ENCODE measurements around the gene ZNRF3. TPM values are rescaled to one million over a fixed set of nuclear protein-coding genes. Genes with fewer than 3 reads are reported as not detected.
A peak's percentile ranks its signal among the peaks of the same experiment; 100 is the strongest.
"Not testable (repeated sequence)": the region's sequence is repeated elsewhere in the genome, so short reads cannot be mapped to it uniquely, and the experiment has no call there.

ZNRF3 gene
- total RNA-seq: 3.3 and 3.8 TPM in 2 replicates

DNA sequence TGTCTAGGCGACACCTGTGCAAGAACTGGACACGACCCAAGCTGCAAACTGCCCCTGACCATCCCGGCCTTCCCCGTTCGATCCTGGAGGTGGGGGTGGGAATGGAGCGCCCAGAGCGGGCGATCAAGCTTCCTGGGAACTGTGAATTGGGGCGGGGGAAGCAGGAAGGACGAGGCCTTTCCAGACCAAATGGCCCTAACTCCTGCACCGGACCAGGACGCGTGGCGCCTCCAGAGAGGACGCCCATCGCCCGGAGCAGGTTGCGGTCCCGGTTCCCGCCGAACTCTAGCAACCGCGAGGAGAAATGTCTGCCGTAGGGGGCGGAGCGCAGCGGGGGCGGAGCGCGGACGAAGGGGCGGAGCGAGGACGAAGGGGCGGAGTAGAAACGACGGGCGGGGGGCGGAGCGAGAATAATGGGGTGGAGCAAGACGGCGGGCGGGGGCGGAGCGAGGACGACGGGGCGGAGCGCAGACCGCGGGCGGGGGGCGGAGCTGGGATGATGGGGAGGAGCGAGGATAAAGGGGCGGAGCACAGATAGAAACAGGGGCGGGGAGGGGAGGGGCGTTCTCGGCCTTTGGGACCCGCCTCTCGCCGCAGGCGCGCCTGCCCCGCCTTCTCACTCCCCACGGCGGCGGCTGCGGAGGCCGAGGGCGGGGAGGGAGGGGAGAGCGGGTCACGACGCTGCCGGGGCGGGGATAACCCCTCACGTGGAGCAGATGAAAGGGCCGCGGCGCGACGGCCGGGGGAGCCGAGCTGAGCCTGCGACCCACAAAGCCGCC, at the start of gene ZNRF3:
ZNRF3 (plus strand) TSS at position 695 of the 779 bp plus-strand sequence. CDS start 195 bp downstream, outside the sequence.
- peak; percentile 77 for DNase-seq (ENCODE audit: low read depth, low spot score)

DNA sequence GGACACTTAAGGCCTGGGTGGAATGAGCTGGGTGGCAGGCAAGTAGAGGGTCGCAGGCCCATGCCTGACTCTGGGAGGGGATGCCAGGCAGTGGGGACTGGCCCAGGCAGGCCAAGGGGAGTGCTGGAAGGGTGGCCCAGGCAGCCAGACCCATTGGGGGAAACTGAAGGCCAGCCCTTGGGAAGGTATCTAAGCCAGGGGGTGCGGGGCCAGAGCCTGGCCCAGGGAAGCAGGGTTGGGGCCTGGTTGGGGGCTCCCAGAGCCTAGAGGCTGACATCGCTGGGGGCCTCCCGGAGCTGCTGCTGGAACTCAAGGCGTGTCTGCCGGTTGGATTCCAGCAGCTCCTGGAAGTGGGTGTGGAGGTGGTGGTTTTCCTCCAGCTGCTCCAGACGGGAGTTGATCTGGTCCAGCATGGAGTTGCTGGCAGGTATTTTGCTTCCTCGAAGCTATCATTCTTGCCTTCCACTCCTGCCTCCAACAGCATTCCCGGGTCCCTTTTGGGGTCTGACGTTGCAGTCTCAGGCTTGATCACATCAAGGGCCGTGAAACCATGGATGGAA, 47.7 kb upstream of the ZNRF3 start:
- no peak for DNase-seq (ENCODE audit: low read depth, low spot score)

DNA sequence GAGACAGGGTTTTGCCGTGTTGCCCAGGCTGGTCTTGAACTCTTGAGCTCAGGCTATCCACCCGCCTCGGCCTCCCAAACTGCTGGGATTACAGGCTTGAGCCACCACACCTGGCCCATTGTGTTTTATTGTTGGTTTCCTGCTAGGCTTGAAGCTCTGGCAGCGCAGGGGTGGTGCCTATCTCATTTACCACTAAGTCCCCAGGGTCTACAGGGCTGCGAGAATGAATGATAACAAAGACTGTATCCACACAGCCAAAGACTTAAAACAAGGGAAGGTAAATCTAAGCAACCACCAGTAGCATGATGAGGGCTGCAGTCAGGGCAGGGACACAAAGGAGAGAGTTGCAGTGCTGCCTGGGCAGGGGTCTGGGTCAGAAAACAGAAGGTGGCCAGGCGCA, 45.7 kb upstream of the ZNRF3 start:
- no peak for DNase-seq (ENCODE audit: low read depth, low spot score)

DNA sequence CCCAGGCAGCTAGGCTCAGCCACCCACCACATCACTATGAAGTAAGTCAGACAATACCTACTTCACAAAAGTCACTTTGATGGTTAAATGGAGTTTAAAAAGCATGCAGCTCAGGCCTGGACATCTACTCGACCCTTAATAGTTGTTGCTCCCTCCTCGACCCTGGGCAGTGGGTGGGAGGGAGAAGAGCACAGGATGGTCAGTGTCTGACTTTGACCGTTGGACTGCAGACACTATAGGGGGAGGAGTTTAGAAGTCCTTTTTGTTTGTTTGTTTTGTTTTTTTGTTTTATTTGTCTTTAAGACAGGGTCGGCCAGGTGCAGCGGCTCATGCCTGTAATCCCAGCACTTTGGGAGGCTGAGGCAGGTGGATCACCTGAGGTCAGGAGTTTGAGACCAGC, 44.4 kb upstream of the ZNRF3 start:
- DNase-seq (ENCODE audit: low read depth, low spot score): no peak

DNA sequence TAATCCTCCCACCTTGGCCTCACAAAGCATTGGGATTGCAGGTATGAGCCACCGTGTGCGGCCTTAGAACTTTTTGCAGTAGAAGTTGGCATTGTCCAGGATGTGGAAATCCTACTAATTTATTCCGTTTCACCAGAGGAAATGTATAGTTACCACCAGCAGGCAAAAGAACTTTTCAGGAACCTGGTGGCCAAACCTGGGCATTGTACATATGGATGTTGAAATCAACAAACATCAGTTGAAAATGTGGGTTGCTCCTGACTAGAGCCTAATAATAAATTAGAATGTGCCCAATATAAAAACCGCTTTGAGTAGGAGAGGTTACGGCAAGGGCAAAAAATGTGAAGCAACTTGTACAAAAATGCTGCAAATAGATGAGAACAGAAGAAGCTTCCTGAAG, 42.3 kb upstream of the ZNRF3 start:
- no peak for DNase-seq (ENCODE audit: low read depth, low spot score)

DNA sequence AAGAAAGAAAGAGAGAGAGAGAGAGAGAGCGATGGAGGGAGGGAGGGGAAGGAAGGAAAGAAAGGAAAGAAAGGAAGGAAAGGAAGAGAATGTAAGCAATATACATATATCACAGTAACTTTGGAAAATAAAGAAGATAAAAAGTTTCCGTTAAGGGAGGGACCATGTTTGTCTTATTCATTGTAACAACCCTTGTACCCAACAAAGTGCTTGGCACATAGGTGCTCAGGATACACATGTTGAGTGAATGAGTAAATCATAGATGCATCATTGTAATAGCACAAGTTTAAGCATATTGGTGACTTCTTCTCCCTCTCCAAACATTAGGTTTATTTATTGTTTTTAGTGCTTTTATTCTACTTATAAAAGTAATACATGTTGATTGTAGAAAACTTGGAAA, 39.7 kb upstream of the ZNRF3 start:
- DNase-seq (ENCODE audit: low read depth, low spot score): no peak

DNA sequence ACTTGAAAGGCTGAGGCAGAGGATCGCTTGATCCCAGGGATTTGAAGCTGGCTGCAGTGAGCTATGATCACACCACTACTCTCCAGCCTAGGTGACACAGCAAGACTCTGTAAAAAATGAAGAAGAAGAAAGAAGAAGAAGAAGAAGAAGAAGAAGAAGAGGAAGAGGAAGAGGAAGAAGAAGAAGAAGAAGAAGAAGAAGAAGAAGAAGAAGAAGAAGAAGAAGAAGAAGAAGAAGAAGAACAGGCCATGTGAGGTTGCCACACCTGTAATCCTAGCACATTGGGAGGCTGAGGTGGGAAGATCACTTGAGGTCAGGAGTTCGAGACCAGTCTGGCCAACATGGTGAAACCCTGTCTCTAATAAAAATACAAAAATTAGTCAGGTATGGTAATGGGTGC, 39.1 kb upstream of the ZNRF3 start:
- DNase-seq (ENCODE audit: low read depth, low spot score): not testable (repeated sequence)

DNA sequence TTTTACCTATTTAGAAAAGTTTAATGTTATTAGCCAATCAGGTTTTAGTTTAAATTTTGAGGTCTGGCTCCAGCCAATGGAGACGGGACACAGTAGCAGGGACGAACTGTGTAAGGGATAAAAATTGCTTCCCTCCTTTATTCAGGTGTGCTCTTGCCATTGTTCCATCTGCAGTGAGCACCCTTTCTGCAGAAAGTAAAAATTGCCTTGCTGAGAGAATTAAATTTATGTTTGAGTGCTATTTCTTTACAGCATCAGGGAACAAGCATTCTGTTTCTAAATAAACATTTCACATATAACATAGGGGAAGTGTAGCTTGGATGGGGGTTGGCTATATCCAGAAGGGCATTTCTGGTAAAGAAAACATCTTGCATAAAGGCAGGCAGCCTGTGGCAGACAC, 36.4 kb upstream of the ZNRF3 start:
- DNase-seq (ENCODE audit: low read depth, low spot score): no peak

DNA sequence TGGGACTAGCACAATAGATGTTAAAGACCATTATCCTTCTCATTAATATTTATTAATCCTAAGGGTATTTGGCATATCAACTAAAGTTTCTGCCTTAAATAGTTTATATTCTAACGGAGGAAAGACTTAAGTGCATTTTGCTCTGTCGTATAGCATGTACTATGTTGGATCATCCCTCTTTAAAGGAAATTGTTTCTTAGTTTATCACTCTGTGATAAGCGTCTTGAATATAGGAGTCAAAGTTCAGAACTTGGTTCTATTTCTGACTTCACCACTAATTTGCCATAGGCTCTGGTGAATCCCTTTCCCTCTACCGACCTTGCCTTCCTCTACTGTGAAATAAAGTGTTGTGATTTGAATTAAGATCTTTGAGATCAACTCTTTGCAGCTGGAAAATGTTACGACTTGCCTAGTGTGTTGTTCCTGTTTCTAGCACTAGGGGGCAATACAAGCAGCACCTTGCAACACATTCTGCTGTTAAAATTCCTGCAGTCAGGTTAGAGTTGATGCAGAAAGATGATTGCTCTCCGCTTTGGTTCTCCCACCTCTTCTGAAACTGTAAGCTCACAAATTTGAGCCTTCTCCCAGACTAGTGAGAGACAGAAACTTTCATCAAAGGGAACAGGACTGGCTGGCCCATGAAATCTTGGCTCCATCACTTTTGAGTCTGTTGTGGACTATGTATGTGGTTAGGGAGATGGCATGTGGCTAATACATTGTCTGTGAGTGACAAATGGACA, 27.8 kb upstream of the ZNRF3 start:
- peak; percentile 20 for DNase-seq (ENCODE audit: low read depth, low spot score)

DNA sequence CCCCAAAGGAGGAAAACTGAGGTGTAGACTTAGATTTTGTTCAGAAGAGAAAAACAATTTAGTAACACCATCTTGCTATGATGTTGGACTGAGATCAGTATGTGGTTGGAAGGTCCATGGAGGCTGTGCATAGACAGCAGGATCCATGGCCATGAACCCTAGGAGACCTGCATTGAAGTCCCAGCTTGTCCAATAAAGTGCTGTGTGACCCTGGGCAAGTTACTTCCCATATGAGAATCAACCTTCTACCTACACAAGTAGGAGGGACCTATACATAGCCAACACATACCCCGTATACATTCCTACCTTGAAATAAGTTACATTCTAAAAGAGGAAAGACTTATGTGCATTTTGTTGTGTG, 27.3 kb upstream of the ZNRF3 start:
- DNase-seq (ENCODE audit: low read depth, low spot score): no peak

DNA sequence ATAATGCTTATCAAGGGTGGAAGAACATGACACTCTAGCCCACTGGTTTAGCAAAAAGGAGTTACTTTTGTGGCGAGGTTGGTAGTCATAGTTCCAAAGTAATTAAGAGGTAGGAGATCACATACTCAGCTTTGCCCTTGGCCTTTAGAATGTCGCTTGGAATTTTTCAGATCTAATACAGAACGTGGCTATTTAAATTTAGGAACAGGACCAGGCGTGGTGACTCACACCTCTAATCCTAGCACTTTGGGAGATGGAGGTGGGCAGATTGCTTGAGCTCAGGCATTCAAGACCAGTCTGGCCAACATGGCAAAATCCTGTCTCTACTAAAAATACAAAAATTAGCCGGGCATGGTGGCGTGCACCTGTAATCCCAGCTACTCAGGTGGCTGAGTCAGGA, 26.1 kb upstream of the ZNRF3 start:
- DNase-seq (ENCODE audit: low read depth, low spot score): no peak

DNA sequence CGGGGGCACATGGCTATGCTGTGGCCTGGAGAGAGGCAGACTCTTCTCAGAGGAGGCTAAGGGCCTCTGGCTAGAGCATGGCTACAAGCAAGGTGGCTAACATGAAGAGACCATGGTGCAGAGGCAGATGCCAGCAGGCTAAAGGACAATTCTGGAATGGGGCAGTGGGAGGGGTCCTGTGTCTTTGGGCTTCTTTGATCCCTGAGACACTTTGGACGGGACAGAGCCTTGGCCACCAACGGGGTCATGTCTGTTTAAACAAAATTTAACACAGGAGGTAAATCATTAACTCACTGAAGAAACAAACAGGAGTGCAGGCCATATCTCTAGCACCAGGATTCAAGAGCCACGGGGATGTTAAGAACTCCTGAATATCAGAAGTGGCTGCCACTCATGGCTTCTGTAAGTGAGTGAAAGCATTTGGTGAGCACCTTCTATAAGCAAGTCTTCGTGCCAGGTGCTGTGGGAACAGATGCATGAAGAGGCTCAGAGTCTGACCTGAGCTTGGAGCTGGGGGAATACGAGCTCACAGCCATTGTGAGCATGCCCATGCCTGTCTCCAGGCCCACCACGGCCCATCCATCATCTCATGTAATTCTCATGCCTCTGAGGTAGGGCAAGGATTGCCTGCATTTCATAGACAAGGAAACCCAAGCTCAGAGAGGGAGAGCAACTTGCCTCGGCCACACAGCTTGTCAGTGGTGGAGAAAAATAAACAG, 18.3 kb upstream of the ZNRF3 start:
- DNase-seq (ENCODE audit: low read depth, low spot score): no peak

DNA sequence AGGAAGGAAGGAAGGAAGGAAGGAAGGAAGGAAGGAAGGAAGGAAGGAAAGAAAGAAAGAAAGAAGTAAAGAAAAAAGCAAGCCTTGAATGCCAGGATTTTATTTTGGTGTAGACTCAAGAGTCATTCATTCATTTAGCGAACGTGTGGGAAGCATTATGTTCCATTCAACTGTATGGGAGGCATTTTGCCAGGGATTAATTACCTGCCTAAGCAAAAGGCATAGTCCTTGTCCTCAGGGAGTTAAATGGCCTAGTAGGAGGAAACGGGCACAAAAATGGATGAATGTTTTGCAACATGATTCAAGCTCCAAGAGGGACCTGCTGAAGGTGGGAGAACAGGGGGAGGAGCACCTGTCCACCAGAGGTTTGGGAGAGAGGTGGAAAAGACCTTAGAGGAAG, 16.2 kb upstream of the ZNRF3 start:
- DNase-seq (ENCODE audit: low read depth, low spot score): no peak

DNA sequence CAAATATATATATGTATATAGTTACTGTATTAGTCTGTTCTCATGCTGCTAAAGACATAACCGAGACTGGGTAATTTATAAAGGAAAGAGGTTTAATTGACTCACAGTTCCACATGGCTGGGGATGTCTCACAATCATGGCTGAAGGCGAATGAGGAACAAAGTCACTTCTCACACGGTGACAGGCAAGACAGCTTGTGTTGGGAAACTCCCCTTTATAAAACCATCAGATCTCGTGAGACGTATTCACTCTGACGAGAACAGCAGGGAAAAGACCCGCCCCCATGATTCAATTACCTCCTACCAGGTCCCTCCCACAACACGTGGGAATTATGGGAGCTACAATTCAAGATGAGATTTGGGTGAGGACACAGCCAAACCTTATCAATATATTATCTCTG, 15.0 kb upstream of the ZNRF3 start:
- DNase-seq (ENCODE audit: low read depth, low spot score): not testable (repeated sequence)

DNA sequence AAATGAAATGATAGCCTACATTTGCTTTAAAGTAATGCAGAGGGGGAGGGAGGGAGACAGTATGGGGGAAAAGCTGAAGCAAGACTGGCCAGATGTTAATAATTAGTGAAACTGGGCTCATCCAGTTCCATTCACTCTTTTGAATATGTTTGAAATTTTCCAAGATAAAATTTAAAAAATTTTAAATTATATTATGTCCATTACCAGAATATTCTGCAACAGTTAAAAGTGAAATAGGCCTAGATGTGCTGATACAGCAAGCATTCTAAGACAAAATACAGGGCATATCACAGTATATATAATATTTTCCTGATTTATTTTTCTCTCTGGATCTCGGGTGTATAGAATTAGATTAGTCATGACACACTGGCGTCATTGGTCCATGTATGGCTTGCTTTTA, 13.6 kb upstream of the ZNRF3 start:
- no peak for DNase-seq (ENCODE audit: low read depth, low spot score)

DNA sequence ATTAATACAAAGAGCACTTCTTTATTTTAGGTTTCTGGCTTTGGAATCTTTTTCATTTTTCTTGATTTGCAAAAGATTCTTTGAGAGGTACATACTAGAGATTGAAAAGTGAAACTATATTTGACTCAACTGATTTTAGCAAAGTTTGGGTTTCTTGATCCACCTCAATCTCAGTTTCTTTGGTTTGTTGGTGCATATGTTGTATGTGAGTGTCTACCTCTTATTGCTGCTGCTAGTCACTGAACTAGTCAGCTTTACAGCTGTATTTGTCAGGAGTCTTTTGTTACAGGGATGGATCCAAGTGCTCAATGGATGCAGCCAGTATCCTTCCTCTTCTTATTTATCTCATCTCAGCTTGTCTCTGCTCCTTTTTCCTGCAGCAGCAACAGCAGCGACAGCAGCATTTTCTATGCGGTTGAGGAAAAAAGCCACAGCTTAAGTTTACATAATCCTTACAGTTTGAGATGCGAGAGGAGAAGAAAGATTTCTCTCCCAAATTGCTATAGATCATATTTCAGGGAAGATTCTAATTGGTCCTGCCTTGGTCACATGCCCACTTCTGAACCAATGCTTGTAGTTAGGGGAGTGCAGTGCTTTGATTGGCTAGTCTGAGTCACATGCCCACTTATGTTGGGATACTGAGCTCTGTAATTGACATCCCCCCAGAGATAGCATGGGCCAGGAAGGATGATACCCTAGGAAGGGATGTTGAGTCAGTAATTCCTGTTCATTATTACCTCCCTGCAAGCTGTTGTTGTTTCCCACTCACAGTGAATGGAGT, 10.0 kb upstream of the ZNRF3 start:
- DNase-seq (ENCODE audit: low read depth, low spot score): no peak

DNA sequence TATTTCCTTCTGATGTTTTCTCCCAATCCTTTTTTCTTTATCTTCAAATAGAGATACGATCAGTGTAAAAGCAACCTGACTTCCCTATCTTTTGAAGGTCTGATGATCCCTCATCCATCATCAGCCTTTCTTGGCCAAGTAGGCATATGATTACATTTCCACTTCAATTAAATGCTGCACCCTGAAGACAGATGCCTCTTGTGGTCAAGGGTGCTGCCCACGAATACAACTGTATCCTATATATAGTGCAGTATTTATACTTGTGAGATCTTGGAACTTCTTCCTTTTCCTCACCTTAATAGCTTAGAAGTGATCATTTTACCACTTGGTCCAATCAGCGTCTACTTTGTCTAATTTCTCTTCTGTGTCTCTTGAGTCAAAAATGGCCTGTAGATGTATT, 9.3 kb upstream of the ZNRF3 start:
- DNase-seq (ENCODE audit: low read depth, low spot score): no peak

DNA sequence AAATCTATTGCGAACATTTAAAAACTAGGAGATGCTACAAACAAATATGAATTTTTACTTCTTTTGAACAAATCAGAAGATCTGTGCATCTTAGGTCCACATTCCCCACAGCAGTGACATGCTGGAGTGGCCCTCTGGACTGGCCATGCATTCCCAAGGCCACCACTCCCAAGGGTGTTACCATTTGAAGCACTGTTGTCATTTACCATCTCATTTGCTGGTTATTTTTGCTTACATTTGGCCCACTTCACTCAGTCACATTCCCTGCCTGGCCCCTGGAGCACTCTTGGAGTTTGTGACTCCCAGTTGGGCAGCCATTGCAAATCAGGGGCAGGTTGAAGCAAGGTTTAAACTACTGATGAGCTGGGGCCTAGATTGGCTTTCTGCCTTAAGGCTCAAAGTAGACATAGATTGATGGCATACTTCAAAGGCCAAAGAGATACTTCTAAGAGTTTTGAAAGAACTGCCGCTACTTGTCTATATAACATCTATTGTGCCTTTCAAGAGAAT, 8.5 kb upstream of the ZNRF3 start:
- no peak for DNase-seq (ENCODE audit: low read depth, low spot score)

DNA sequence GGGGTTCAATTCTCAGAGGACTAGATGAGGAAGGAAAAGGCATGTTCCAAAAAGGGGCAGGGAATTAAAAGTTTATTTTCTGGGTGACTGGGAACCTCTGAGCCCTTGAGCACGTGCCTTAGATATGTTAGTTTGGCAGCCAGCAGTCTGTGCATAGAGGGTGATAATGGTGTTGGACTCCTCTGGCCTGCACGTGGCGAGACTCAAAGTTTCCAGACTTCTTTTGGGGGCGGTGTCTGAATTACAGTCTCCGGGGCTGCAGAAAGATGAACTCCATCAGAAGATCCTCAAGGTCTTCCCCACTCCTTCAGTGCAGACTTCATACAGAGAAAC, 861 bp upstream of the ZNRF3 start:
- no peak for DNase-seq (ENCODE audit: low read depth, low spot score)

DNA sequence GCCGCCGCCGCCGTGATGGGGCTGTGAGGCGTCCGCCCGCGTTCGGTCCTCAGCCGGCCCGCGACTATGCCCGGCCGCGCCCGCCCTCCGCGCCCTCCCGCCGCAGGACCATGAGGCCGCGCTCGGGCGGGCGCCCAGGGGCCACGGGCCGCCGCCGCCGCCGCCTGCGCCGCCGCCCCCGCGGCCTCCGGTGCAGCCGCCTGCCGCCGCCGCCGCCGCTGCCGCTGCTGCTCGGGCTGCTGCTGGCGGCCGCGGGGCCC, 215 bp downstream of the ZNRF3 start:
- no peak for DNase-seq (ENCODE audit: low read depth, low spot score)

DNA sequence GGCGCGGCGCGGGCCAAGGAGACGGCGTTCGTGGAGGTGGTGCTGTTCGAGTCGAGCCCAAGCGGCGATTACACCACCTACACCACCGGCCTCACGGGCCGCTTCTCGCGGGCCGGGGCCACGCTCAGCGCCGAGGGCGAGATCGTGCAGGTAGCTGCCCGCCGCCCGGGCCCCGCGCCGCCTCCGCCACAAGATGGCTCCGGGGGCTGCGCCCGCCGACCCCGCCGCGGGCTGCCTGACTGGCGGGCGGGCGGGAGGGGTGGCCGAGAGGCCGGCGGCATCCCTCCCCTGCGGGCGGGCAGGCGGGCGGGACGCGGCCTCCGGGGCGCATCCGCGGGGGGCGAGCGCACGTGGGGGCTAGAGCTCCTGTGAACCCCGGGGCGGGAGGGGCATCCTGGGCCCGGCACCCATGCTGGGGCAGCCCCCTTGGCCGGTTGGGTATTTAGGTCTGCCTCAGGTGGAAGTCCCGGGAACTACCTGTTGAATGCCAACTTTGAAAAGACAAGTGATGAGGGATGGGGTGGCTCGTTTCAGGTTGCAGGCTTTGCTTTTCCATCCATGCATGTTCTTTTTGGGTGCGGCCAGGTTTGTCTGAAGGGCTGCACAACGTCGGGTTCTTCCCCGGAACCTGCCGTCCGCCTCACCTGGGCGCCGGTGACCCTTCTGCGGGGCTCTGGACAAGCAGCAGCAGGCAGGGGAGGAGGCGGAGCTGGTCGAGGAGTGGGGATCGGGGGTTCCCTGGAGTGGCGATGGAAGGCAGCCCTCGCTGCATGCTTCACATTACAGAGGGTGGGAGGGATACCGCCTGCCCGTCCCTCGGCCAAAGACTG, 760 bp downstream of the ZNRF3 start:
- DNase-seq (ENCODE audit: low read depth, low spot score): peak; percentile 7

All from pulmonary artery endothelial cell (primary cell).